ACHN (cell line): ENCODE measurements around the gene ATP1B3.
"Not testable (repeated sequence)": the region's sequence is repeated elsewhere in the genome, so short reads cannot be mapped to it uniquely, and the experiment has no call there.

Experiments used
- DNase-seq: peaks from one replicate; pipeline ENCODE4 v3.0.0-alpha.2; 2015
- in situ Hi-C: cut with HindIII; loops from 2 replicates; pipeline ENCODE4 v1.10.0; 2017; ENCODE audit warnings: low sequenced_read_pairs, low pct_ligation_motif_present, low pct_unique_long_range_greater_than_20kb

Gene ATP1B3

GRCh38 chr3:141858312-141858711, 18.1 kb upstream of the ATP1B3 start:
- no peak for DNase-seq

GRCh38 chr3:141859651-141860050, 16.8 kb upstream of the ATP1B3 start:
- no peak for DNase-seq
- in situ Hi-C loops: no loop called here

More at GRCh38 chr3:141858312-141858711, 18.1 kb upstream of the ATP1B3 start:
- in situ Hi-C loops: no loop called here

- in situ Hi-C loops: no loop called here
- DNase-seq: no peak
Observed at GRCh38 chr3:141860086-141860669, 16.3 kb upstream of the ATP1B3 start.

- no peak for DNase-seq
Observed at GRCh38 chr3:141860766-141861513, 15.5 kb upstream of the ATP1B3 start.

GRCh38 chr3:141862279-141862816, 14.1 kb upstream of the ATP1B3 start:
- in situ Hi-C loops: no loop called here
- DNase-seq: no peak

More at GRCh38 chr3:141860766-141861513, 15.5 kb upstream of the ATP1B3 start:
- in situ Hi-C loops: no loop called here

GRCh38 chr3:141863491-141863890, 13.0 kb upstream of the ATP1B3 start:
- DNase-seq: no peak
- in situ Hi-C loops: no loop called here

GRCh38 chr3:141864281-141864970, 12.0 kb upstream of the ATP1B3 start:
- in situ Hi-C loops: no loop called here

GRCh38 chr3:141865101-141865500, 11.3 kb upstream of the ATP1B3 start:
- in situ Hi-C loops: no loop called here
- no peak for DNase-seq

More at GRCh38 chr3:141864281-141864970, 12.0 kb upstream of the ATP1B3 start:
- DNase-seq: no peak

GRCh38 chr3:141870091-141870687, 6.3 kb upstream of the ATP1B3 start:
- no peak for DNase-seq
- in situ Hi-C loops: no loop called here

- peak; percentile 81 for DNase-seq
- in situ Hi-C loops: no loop called here
Observed at GRCh38 chr3:141875374-141875892, 1.0 kb upstream of the ATP1B3 start.

- DNase-seq: peak; percentile 39
- in situ Hi-C loops: no loop called here
Observed at GRCh38 chr3:141875893-141876380, 506 bp upstream of the ATP1B3 start.

- in situ Hi-C loops: no loop called here
- peak; percentile 44 for DNase-seq
Observed at GRCh38 chr3:141876891-141877621, 613 bp downstream of the ATP1B3 start.

GRCh38 chr3:141877911-141878310, 1.5 kb downstream of the ATP1B3 start:
- in situ Hi-C loops: no loop called here
- DNase-seq: peak; percentile 39

GRCh38 chr3:141878326-141878725, 1.9 kb downstream of the ATP1B3 start:
- in situ Hi-C loops: no loop called here
- no peak for DNase-seq

GRCh38 chr3:141878817-141879216, 2.4 kb downstream of the ATP1B3 start:
- in situ Hi-C loops: no loop called here
- DNase-seq: no peak

GRCh38 chr3:141881702-141882101, 5.3 kb downstream of the ATP1B3 start:
- DNase-seq: no peak
- in situ Hi-C loops: no loop called here

- in situ Hi-C loops: no loop called here
- no peak for DNase-seq
Observed at GRCh38 chr3:141887051-141887450, 10.6 kb downstream of the ATP1B3 start.

GRCh38 chr3:141888548-141888947, 12.1 kb downstream of the ATP1B3 start:
- DNase-seq, in situ Hi-C loops: not testable (repeated sequence)
